ENCODE results near the gene IQCF5.
"Not testable (repeated sequence)": the region's sequence is repeated elsewhere in the genome, so short reads cannot be mapped to it uniquely, and the experiment has no call there.

IQCF5 gene

GRCh38 chr3:51875501-51875900, at the start of gene IQCF5:
Gene IQCF5, minus strand, starts transcription at chr3:51875601. Its CDS starts 70 bp downstream, at chr3:51875531.
- DNase-seq, result no peak

- DNase-seq, result no peak
Measured at GRCh38 chr3:51921081-51921578, 45.7 kb upstream of the IQCF5 start.

GRCh38 chr3:51916418-51916817, 41.0 kb upstream of the IQCF5 start:
- no peak for DNase-seq

- no peak for DNase-seq
Measured at GRCh38 chr3:51908026-51908425, 32.6 kb upstream of the IQCF5 start.

- no peak for DNase-seq
Measured at GRCh38 chr3:51904034-51904823, 28.8 kb upstream of the IQCF5 start.

- DNase-seq, result not testable (repeated sequence)
Measured at GRCh38 chr3:51902361-51902760, 27.0 kb upstream of the IQCF5 start.

GRCh38 chr3:51900043-51900442, 24.6 kb upstream of the IQCF5 start:
- DNase-seq, result not testable (repeated sequence)

- no peak for DNase-seq
Measured at GRCh38 chr3:51897391-51897790, 22.0 kb upstream of the IQCF5 start.

- no peak for DNase-seq
Measured at GRCh38 chr3:51896607-51897305, 21.4 kb upstream of the IQCF5 start.

GRCh38 chr3:51894939-51895338, 19.5 kb upstream of the IQCF5 start:
- no peak for DNase-seq

GRCh38 chr3:51894391-51894790, 19.0 kb upstream of the IQCF5 start:
- no peak for DNase-seq

GRCh38 chr3:51891242-51892039, 16.0 kb upstream of the IQCF5 start:
- no peak for DNase-seq

- no peak for DNase-seq
Measured at GRCh38 chr3:51888463-51889105, 13.2 kb upstream of the IQCF5 start.

- DNase-seq, result no peak
Measured at GRCh38 chr3:51887620-51888019, 12.2 kb upstream of the IQCF5 start.

GRCh38 chr3:51886447-51886846, 11.0 kb upstream of the IQCF5 start:
- no peak for DNase-seq

- DNase-seq, result no peak
Measured at GRCh38 chr3:51879937-51880336, 4.5 kb upstream of the IQCF5 start.

- DNase-seq, result no peak
Measured at GRCh38 chr3:51876186-51876585, 785 bp upstream of the IQCF5 start.

- no peak for DNase-seq
Measured at GRCh38 chr3:51874889-51875288, 512 bp downstream of the IQCF5 start.

GRCh38 chr3:51874411-51874810, 990 bp downstream of the IQCF5 start:
- no peak for DNase-seq

GRCh38 chr3:51873876-51874275, 1.5 kb downstream of the IQCF5 start:
- DNase-seq, result no peak

GRCh38 chr3:51873253-51873766, 2.1 kb downstream of the IQCF5 start:
- no peak for DNase-seq

- no peak for DNase-seq
Measured at GRCh38 chr3:51869304-51869703, 6.1 kb downstream of the IQCF5 start.

- DNase-seq, result not testable (repeated sequence)
Measured at GRCh38 chr3:51868896-51869295, 6.5 kb downstream of the IQCF5 start.

All from AML-193 (cell line).